ENCODE results near the gene ABO. TPM values are rescaled to one million over a fixed set of nuclear protein-coding genes. Genes with fewer than 3 reads are reported as not detected.

Gene ABO
- total and polyA plus RNA-seq, 2 of the 8 experiments (the other 6 are each of a cell fraction or from before 2014, with no cell fraction given): 0.03 TPM; not detected in 1

GRCh38 chr9:133264235-133264764 is 10.7 kb downstream of the ABO start (continued):
- TF ChIP-seq, protein P1, sequence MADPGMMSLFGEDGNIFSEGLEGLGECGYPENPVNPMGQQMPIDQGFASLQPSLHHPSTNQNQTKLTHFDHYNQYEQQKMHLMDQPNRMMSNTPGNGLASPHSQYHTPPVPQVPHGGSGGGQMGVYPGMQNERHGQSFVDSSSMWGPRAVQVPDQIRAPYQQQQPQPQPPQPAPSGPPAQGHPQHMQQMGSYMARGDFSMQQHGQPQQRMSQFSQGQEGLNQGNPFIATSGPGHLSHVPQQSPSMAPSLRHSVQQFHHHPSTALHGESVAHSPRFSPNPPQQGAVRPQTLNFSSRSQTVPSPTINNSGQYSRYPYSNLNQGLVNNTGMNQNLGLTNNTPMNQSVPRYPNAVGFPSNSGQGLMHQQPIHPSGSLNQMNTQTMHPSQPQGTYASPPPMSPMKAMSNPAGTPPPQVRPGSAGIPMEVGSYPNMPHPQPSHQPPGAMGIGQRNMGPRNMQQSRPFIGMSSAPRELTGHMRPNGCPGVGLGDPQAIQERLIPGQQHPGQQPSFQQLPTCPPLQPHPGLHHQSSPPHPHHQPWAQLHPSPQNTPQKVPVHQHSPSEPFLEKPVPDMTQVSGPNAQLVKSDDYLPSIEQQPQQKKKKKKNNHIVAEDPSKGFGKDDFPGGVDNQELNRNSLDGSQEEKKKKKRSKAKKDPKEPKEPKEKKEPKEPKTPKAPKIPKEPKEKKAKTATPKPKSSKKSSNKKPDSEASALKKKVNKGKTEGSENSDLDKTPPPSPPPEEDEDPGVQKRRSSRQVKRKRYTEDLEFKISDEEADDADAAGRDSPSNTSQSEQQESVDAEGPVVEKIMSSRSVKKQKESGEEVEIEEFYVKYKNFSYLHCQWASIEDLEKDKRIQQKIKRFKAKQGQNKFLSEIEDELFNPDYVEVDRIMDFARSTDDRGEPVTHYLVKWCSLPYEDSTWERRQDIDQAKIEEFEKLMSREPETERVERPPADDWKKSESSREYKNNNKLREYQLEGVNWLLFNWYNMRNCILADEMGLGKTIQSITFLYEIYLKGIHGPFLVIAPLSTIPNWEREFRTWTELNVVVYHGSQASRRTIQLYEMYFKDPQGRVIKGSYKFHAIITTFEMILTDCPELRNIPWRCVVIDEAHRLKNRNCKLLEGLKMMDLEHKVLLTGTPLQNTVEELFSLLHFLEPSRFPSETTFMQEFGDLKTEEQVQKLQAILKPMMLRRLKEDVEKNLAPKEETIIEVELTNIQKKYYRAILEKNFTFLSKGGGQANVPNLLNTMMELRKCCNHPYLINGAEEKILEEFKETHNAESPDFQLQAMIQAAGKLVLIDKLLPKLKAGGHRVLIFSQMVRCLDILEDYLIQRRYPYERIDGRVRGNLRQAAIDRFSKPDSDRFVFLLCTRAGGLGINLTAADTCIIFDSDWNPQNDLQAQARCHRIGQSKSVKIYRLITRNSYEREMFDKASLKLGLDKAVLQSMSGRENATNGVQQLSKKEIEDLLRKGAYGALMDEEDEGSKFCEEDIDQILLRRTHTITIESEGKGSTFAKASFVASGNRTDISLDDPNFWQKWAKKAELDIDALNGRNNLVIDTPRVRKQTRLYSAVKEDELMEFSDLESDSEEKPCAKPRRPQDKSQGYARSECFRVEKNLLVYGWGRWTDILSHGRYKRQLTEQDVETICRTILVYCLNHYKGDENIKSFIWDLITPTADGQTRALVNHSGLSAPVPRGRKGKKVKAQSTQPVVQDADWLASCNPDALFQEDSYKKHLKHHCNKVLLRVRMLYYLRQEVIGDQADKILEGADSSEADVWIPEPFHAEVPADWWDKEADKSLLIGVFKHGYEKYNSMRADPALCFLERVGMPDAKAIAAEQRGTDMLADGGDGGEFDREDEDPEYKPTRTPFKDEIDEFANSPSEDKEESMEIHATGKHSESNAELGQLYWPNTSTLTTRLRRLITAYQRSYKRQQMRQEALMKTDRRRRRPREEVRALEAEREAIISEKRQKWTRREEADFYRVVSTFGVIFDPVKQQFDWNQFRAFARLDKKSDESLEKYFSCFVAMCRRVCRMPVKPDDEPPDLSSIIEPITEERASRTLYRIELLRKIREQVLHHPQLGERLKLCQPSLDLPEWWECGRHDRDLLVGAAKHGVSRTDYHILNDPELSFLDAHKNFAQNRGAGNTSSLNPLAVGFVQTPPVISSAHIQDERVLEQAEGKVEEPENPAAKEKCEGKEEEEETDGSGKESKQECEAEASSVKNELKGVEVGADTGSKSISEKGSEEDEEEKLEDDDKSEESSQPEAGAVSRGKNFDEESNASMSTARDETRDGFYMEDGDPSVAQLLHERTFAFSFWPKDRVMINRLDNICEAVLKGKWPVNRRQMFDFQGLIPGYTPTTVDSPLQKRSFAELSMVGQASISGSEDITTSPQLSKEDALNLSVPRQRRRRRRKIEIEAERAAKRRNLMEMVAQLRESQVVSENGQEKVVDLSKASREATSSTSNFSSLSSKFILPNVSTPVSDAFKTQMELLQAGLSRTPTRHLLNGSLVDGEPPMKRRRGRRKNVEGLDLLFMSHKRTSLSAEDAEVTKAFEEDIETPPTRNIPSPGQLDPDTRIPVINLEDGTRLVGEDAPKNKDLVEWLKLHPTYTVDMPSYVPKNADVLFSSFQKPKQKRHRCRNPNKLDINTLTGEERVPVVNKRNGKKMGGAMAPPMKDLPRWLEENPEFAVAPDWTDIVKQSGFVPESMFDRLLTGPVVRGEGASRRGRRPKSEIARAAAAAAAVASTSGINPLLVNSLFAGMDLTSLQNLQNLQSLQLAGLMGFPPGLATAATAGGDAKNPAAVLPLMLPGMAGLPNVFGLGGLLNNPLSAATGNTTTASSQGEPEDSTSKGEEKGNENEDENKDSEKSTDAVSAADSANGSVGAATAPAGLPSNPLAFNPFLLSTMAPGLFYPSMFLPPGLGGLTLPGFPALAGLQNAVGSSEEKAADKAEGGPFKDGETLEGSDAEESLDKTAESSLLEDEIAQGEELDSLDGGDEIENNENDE (IDR thresholded peaks at IDR 0.05; ENCODE audit: insufficient replicate concordance, low read length): no peak
- no peak for TF ChIP-seq HDAC2 (IDR thresholded peaks at IDR 0.05; ENCODE audit: borderline replicate concordance in 1 of 2, low read depth in 2 of 2, low read length in 2 of 2)
